HG02763 (cell line): ENCODE data around the gene IL1R1.
"Not testable (repeated sequence)": the region's sequence is repeated elsewhere in the genome, so short reads cannot be mapped to it uniquely, and the experiment has no call there.

Source experiments
- ATAC-seq: cut with Tn5 transposase; IDR thresholded peaks from one replicate; pipeline ENCODE4 v1.9.1; 2021; ENCODE audit warnings: mild to moderate bottlenecking, moderate library complexity; ENCODE audit not compliant: unreplicated experiment

Gene IL1R1

GRCh38 chr2:102141970-102142828, at the start of gene IL1R1:
IL1R1 (plus strand) TSS chr2:102142746; CDS start chr2:102157725, 14,979 bp downstream.
- ATAC-seq: no peak

- ATAC-seq: no peak
Observed at GRCh38 chr2:102093662-102094061, 48.9 kb upstream of the IL1R1 start.

- no peak for ATAC-seq
Observed at GRCh38 chr2:102094917-102095316, 47.6 kb upstream of the IL1R1 start.

GRCh38 chr2:102096103-102096502, 46.4 kb upstream of the IL1R1 start:
- ATAC-seq: no peak

- ATAC-seq: no peak
Observed at GRCh38 chr2:102098756-102099155, 43.8 kb upstream of the IL1R1 start.

- no peak for ATAC-seq
Observed at GRCh38 chr2:102099536-102100298, 42.8 kb upstream of the IL1R1 start.

- ATAC-seq: no peak
Observed at GRCh38 chr2:102100371-102101096, 42.0 kb upstream of the IL1R1 start.

GRCh38 chr2:102101097-102101848, 41.3 kb upstream of the IL1R1 start:
- no peak for ATAC-seq

GRCh38 chr2:102101849-102102635, 40.5 kb upstream of the IL1R1 start:
- no peak for ATAC-seq

GRCh38 chr2:102102636-102102948, 40.0 kb upstream of the IL1R1 start:
- not testable (repeated sequence) for ATAC-seq

- ATAC-seq: no peak
Observed at GRCh38 chr2:102103284-102103683, 39.3 kb upstream of the IL1R1 start.

- peak; percentile 69 for ATAC-seq
Observed at GRCh38 chr2:102103992-102104871, 38.3 kb upstream of the IL1R1 start.

- no peak for ATAC-seq
Observed at GRCh38 chr2:102106133-102106556, 36.4 kb upstream of the IL1R1 start.

GRCh38 chr2:102106813-102107740, 35.5 kb upstream of the IL1R1 start:
- ATAC-seq: not testable (repeated sequence)

- no peak for ATAC-seq
Observed at GRCh38 chr2:102107741-102108070, 34.8 kb upstream of the IL1R1 start.

- ATAC-seq: no peak
Observed at GRCh38 chr2:102109016-102109415, 33.5 kb upstream of the IL1R1 start.

GRCh38 chr2:102110171-102110570, 32.4 kb upstream of the IL1R1 start:
- ATAC-seq: no peak
